Neural progenitor cell (in vitro differentiated cells): Measurements from ENCODE around the gene KIAA0040.

ENCODE experiments used
- CTCF ChIP-seq: fragments of 200-600 bp; sonication (generic); IDR thresholded peaks from 2 replicates; pipeline ENCODE4 v1.5.1; 2017; ENCODE audit warnings: antibody characterized with exemption, mild to moderate bottlenecking
- EZH2phosphoT487 ChIP-seq: fragments of 200-600 bp; sonication (generic); IDR thresholded peaks from 2 replicates; pipeline ENCODE4 v1.6.1; 2017; ENCODE audit warnings: antibody characterized with exemption

- no peak for TF ChIP-seq CTCF
- no peak for TF ChIP-seq EZH2phosphoT487
Measured at GRCh38 chr1:175166746-175167145, 25.8 kb downstream of the KIAA0040 start.
